Karpas-422 (cell line): Measurements from ENCODE around the gene JMJD4. TPM values are rescaled to one million over a fixed set of nuclear protein-coding genes. Genes with fewer than 3 reads are reported as not detected.

Experiments
- DNase-seq: peaks from one replicate; pipeline ENCODE4 v3.0.0-alpha.2; 2015
- H2AFZ ChIP-seq: fragments of 200-600 bp; sonication (generic); 2 replicates; pipeline ENCODE4 v1.6.1; 2014; ENCODE audit warnings: antibody characterized with exemption, low read length, mixed read lengths
- H3K27ac ChIP-seq: fragments of 200-600 bp; sonication (generic); 2 replicates; pipeline ENCODE4 v1.5.1; 2014; ENCODE audit warnings: mild to moderate bottlenecking, low read length, moderate library complexity
- H3K27me3 ChIP-seq: fragments of 200-600 bp; sonication (generic); 2 replicates; pipeline ENCODE4 v1.6.1; 2014; ENCODE audit warnings: low read length, mixed read lengths
- H3K36me3 ChIP-seq: fragments of 200-600 bp; sonication (generic); 2 replicates; pipeline ENCODE4 v1.6.1; 2014; ENCODE audit warnings: low read length, mixed read lengths; ENCODE audit not compliant: insufficient read depth
- H3K4me1 ChIP-seq: fragments of 200-600 bp; sonication (generic); 2 replicates; pipeline ENCODE4 v1.6.1; 2014; ENCODE audit warnings: mild to moderate bottlenecking, low read length, mixed read lengths
- H3K4me2 ChIP-seq: fragments of 200-600 bp; sonication (generic); 2 replicates; pipeline ENCODE4 v1.6.1; 2014; ENCODE audit warnings: low read length, low read depth, mild to moderate bottlenecking; ENCODE audit not compliant: poor library complexity, severe bottlenecking
- H3K4me3 ChIP-seq: fragments of 200-600 bp; sonication (generic); 2 replicates; pipeline ENCODE4 v1.5.1; 2014; ENCODE audit warnings: mild to moderate bottlenecking, antibody characterized with exemption, low read length, mixed read lengths
- H3K79me2 ChIP-seq: fragments of 200-600 bp; sonication (generic); 2 replicates; pipeline ENCODE4 v1.6.1; 2014; ENCODE audit warnings: mild to moderate bottlenecking, low read length, mixed read lengths
- H3K9ac ChIP-seq: fragments of 200-600 bp; sonication (generic); 2 replicates; pipeline ENCODE4 v1.6.0; 2014; ENCODE audit warnings: low read length
- H3K9me2 ChIP-seq: fragments of 200-600 bp; sonication (generic), shearing (Covaris generic); replicated peaks from 2 replicates; pipeline ENCODE4 v1.6.0; 2014; ENCODE audit warnings: mild to moderate bottlenecking, low read length, moderate library complexity; ENCODE audit not compliant: insufficient read depth
- H3K9me3 ChIP-seq: fragments of 300-700, 200-600 bp; sonication (generic); 2 replicates; pipeline ENCODE4 v1.6.1; 2014; ENCODE audit warnings: low read length, mixed read lengths
- H4K20me1 ChIP-seq: fragments of 200-600 bp; sonication (generic); 2 replicates; pipeline ENCODE4 v1.6.1; 2014; ENCODE audit warnings: mild to moderate bottlenecking, antibody characterized with exemption, low read length, low read depth; ENCODE audit not compliant: insufficient read depth
- total RNA-seq: library from RNA; depleted of rRNA; stranded (reverse); fragments of >200 nt; shearing (Covaris generic); gene quantifications from 2 replicates; pipeline ENCODE4 v1.2.3, GENCODE V29; 2014; ENCODE audit warnings: low replicate concordance

The JMJD4 gene
- total RNA-seq, 1 experiment from 2014 or later, result 25.3 TPM

- peaks cover 13% of the 10 kb centered on the region for H4K20me1 ChIP-seq
- H3K4me1 ChIP-seq, result peaks cover 40% of the 10 kb centered on the region
- no peaks in the 10 kb centered on the region for H3K36me3 ChIP-seq
- H3K9ac ChIP-seq, result no peak overlapping the region
- H3K9me3 ChIP-seq, result no peaks in the 10 kb centered on the region
- DNase-seq, result peak; percentile 92
- H3K4me2 ChIP-seq, result no peak overlapping the region
- H2AFZ ChIP-seq, result no peak overlapping the region
- H3K79me2 ChIP-seq, result peaks cover 18% of the 10 kb centered on the region
- no peak overlapping the region for H3K4me3 ChIP-seq
- H3K27ac ChIP-seq, result no peak overlapping the region
- H3K9me2 ChIP-seq, result no peaks in the 10 kb centered on the region
- no peaks in the 10 kb centered on the region for H3K27me3 ChIP-seq
Measured at GRCh38 chr1:227729881-227730629, 5.0 kb downstream of the JMJD4 start.

- H3K9me3 ChIP-seq, result no peaks in the 10 kb centered on the region
- H3K36me3 ChIP-seq, result no peaks in the 10 kb centered on the region
- no peaks in the 10 kb centered on the region for H3K9me2 ChIP-seq
- H3K27me3 ChIP-seq, result no peaks in the 10 kb centered on the region
- H3K4me1 ChIP-seq, result peaks cover 40% of the 10 kb centered on the region
- peak overlapping the region; percentile 68; the same call in 1 of the 2 replicates for H3K4me3 ChIP-seq
- DNase-seq, result peak; percentile 62
- H3K79me2 ChIP-seq, result peaks cover 10% of the 10 kb centered on the region
- H2AFZ ChIP-seq, result no peak overlapping the region
- peak overlapping the region; percentile 66 for H3K4me2 ChIP-seq
- peaks cover 13% of the 10 kb centered on the region for H4K20me1 ChIP-seq
- peak overlapping the region; percentile 77 for H3K9ac ChIP-seq
- H3K27ac ChIP-seq, result peak overlapping the region; percentile 30; the same call in 1 of the 2 replicates
Measured at GRCh38 chr1:227729144-227729880, 5.8 kb downstream of the JMJD4 start.

- Histone ChIP-seq H3K4me3 (peak overlapping the region; percentile 68), H2AFZ (no peak overlapping the region), H3K4me2 (peak overlapping the region; percentile 66), H3K9ac (peak overlapping the region; percentile 77), H3K27me3 (no peaks in the 10 kb centered on the region), H3K36me3 (no peaks in the 10 kb centered on the region), H4K20me1 (peaks cover 11% of the 10 kb centered on the region), H3K9me3 (no peaks in the 10 kb centered on the region), H3K27ac (peak overlapping the region; percentile 30; the same call in 1 of the 2 replicates), H3K9me2 (no peaks in the 10 kb centered on the region), H3K4me1 (peaks cover 35% of the 10 kb centered on the region), H3K79me2 (peaks cover 5% of the 10 kb centered on the region)
- no peak for DNase-seq
Measured at GRCh38 chr1:227728892-227729143, 6.3 kb downstream of the JMJD4 start.

DNA sequence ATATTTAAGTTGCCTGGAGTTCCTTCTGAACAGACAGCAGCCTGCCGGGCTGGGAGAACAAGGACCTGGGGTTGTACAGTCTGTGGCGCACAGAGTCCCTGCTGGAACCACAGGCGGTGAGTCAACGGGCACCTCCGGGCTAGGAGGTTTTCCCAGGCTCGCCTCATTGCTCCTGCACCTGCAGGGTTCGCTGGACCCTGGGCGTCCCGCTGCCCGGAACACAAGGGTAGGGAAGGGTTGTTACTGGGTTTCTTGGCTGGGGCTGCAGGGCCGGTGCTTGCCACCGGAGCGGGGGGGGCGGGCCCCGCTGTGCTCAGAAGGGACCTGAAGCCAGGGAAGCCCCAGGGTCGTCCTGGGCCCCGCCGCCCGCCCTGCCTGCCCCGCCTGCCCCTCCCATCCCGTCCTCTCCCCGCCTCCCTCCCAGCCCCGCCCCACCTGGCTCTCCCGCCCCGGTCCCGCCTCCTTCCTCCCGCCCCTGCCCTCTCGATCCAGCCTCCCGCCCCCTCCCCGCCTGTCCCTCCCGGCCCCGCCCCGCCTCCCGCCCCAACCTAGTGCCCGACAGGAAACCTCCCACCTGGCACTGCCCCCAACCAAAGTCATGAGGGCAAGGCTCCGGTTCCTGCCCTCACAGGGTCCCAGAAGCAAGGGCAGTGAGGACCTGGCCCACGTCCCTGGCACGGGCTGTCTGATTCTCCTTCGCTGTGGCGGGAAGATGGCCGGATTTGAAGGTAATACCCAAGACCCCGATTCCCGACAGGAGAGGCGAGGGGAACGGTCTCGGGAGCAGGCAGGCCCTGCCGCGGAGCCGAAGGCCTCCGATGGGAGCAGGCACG, 6.8 kb downstream of the JMJD4 start:
- Histone ChIP-seq H3K27me3 (no peaks in the 10 kb centered on the region), H3K36me3 (no peaks in the 10 kb centered on the region), H3K9me2 (no peaks in the 10 kb centered on the region), H3K27ac (peak overlapping the region; percentile 30; the same call in 1 of the 2 replicates), H3K4me2 (peak overlapping the region; percentile 69), H2AFZ (no peak overlapping the region), H3K9ac (peak overlapping the region; percentile 77), H4K20me1 (peaks cover 7% of the 10 kb centered on the region), H3K9me3 (0 out of 2 replicates have a peak, but pooled peaks cover 2% of the 10 kb centered on the region), H3K4me1 (peaks cover 32% of the 10 kb centered on the region), H3K4me3 (peak overlapping the region; percentile 68), H3K79me2 (peaks cover under 1% of the 10 kb centered on the region; the same call in 1 of the 2 replicates)
- DNase-seq, result peak; percentile 85

GRCh38 chr1:227726924-227727599, 8.0 kb downstream of the JMJD4 start:
- Histone ChIP-seq H3K79me2 (no peaks in the 10 kb centered on the region), H3K9ac (no peak overlapping the region), H3K36me3 (no peaks in the 10 kb centered on the region), H3K9me3 (0 out of 2 replicates have a peak, but pooled peaks cover 3% of the 10 kb centered on the region), H3K27me3 (no peaks in the 10 kb centered on the region), H3K4me3 (no peak overlapping the region), H3K9me2 (no peaks in the 10 kb centered on the region), H3K27ac (no peak overlapping the region), H3K4me2 (no peak overlapping the region), H4K20me1 (peaks cover 7% of the 10 kb centered on the region), H2AFZ (no peak overlapping the region), H3K4me1 (peaks cover 32% of the 10 kb centered on the region)
- DNase-seq, result no peak

DNA sequence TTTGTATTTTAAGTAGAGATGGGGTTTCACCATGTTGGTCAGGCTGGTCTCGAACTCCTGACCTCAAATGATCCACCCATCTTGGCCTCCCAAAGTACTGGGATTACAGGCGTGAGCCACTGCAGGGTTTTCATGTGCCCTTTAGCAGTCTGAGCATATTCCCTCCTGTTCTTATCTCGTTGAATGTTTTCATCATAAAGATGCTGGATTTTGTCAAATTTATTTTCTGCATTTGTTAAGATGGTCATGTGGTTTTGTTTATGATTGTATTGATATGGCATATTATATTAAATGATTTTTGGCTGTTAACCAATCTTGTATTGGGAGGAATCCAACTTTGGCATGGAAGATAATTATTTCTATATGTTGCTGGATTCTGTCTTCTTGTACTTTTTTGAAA, 8.8 kb downstream of the JMJD4 start:
- Histone ChIP-seq H3K4me1 (peaks cover 32% of the 10 kb centered on the region), H2AFZ (no peak overlapping the region), H3K9me3 (0 out of 2 replicates have a peak, but pooled peaks cover 3% of the 10 kb centered on the region), H3K9me2 (no peaks in the 10 kb centered on the region), H3K4me3 (no peak overlapping the region), H3K4me2 (no peak overlapping the region), H4K20me1 (peaks cover 7% of the 10 kb centered on the region), H3K27ac (no peak overlapping the region), H3K9ac (no peak overlapping the region), H3K36me3 (no peaks in the 10 kb centered on the region), H3K27me3 (no peaks in the 10 kb centered on the region), H3K79me2 (no peaks in the 10 kb centered on the region)
- no peak for DNase-seq

- Histone ChIP-seq H3K27ac (no peak overlapping the region), H4K20me1 (peaks cover 5% of the 10 kb centered on the region), H3K36me3 (no peaks in the 10 kb centered on the region; the same call in 1 of the 2 replicates), H3K4me1 (peaks cover 20% of the 10 kb centered on the region), H2AFZ (no peak overlapping the region), H3K4me2 (no peak overlapping the region), H3K9me2 (no peaks in the 10 kb centered on the region), H3K9ac (no peak overlapping the region), H3K9me3 (0 out of 2 replicates have a peak, but pooled peaks cover 3% of the 10 kb centered on the region), H3K4me3 (no peak overlapping the region), H3K79me2 (no peaks in the 10 kb centered on the region), H3K27me3 (no peaks in the 10 kb centered on the region)
- DNase-seq, result no peak
Measured at GRCh38 chr1:227725046-227725445, 10.1 kb downstream of the JMJD4 start.
